ENCODE results near the gene RSBN1L.
A peak's percentile ranks its signal among the peaks of the same experiment; 100 is the strongest.
"Not testable (repeated sequence)": the region's sequence is repeated elsewhere in the genome, so short reads cannot be mapped to it uniquely, and the experiment has no call there.

The RSBN1L gene

GRCh38 chr7:77687100-77687746 is 9.0 kb upstream of the RSBN1L start:
- no peak for DNase-seq (ENCODE audit: low read depth in 2 of 2, low spot score in 1 of 2)

- DNase-seq (ENCODE audit: low read depth in 2 of 2, low spot score in 1 of 2): no peak
Observed at GRCh38 chr7:77687747-77688144, 8.5 kb upstream of the RSBN1L start.

- no peak for DNase-seq (ENCODE audit: low read depth in 2 of 2, low spot score in 1 of 2)
Observed at GRCh38 chr7:77690289-77690688, 6.0 kb upstream of the RSBN1L start.

GRCh38 chr7:77691892-77692491 is 4.3 kb upstream of the RSBN1L start:
- DNase-seq (ENCODE audit: low read depth in 2 of 2, low spot score in 1 of 2): no peak

- no peak for DNase-seq (ENCODE audit: low read depth in 2 of 2, low spot score in 1 of 2)
Observed at GRCh38 chr7:77693830-77694583, 2.3 kb upstream of the RSBN1L start.

GRCh38 chr7:77696643-77697534 is 630 bp downstream of the RSBN1L start:
- DNase-seq (ENCODE audit: low read depth in 2 of 2, low spot score in 1 of 2): peak; percentile 18 to 24

- DNase-seq (ENCODE audit: low read depth in 2 of 2, low spot score in 1 of 2): no peak
Observed at GRCh38 chr7:77697535-77697831, 1.2 kb downstream of the RSBN1L start.

GRCh38 chr7:77698042-77698625 is 1.9 kb downstream of the RSBN1L start:
- no peak for DNase-seq (ENCODE audit: low read depth in 2 of 2, low spot score in 1 of 2)

GRCh38 chr7:77699056-77699455 is 2.8 kb downstream of the RSBN1L start:
- no peak for DNase-seq (ENCODE audit: low read depth in 2 of 2, low spot score in 1 of 2)

- DNase-seq (ENCODE audit: low read depth in 2 of 2, low spot score in 1 of 2): no peak
Observed at GRCh38 chr7:77702513-77702912, 6.3 kb downstream of the RSBN1L start.

- DNase-seq (ENCODE audit: low read depth in 2 of 2, low spot score in 1 of 2): no peak
Observed at GRCh38 chr7:77702968-77703472, 6.8 kb downstream of the RSBN1L start.

- DNase-seq (ENCODE audit: low read depth in 2 of 2, low spot score in 1 of 2): not testable (repeated sequence)
Observed at GRCh38 chr7:77703669-77704068, 7.4 kb downstream of the RSBN1L start.

GRCh38 chr7:77707504-77707992 is 11.3 kb downstream of the RSBN1L start:
- DNase-seq (ENCODE audit: low read depth in 2 of 2, low spot score in 1 of 2): no peak

- no peak for DNase-seq (ENCODE audit: low read depth in 2 of 2, low spot score in 1 of 2)
Observed at GRCh38 chr7:77710067-77710466, 13.8 kb downstream of the RSBN1L start.

- no peak for DNase-seq (ENCODE audit: low read depth in 2 of 2, low spot score in 1 of 2)
Observed at GRCh38 chr7:77710861-77711260, 14.6 kb downstream of the RSBN1L start.

GRCh38 chr7:77714195-77714594 is 17.9 kb downstream of the RSBN1L start:
- DNase-seq (ENCODE audit: low read depth in 2 of 2, low spot score in 1 of 2): no peak

- not testable (repeated sequence) for DNase-seq (ENCODE audit: low read depth in 2 of 2, low spot score in 1 of 2)
Observed at GRCh38 chr7:77714931-77715330, 18.7 kb downstream of the RSBN1L start.

- no peak for DNase-seq (ENCODE audit: low read depth in 2 of 2, low spot score in 1 of 2)
Observed at GRCh38 chr7:77716804-77717203, 20.5 kb downstream of the RSBN1L start.

- not testable (repeated sequence) for DNase-seq (ENCODE audit: low read depth in 2 of 2, low spot score in 1 of 2)
Observed at GRCh38 chr7:77717566-77717965, 21.3 kb downstream of the RSBN1L start.

- DNase-seq (ENCODE audit: low read depth in 2 of 2, low spot score in 1 of 2): no peak
Observed at GRCh38 chr7:77727527-77727926, 31.3 kb downstream of the RSBN1L start.

Data from stimulated activated CD8-positive, alpha-beta memory T cell treated with anti-CD3 and anti-CD28 coated beads, Interleukin-4, amount 100 ng/mL, for 1 hour (primary cell).